Breast epithelium (tissue), 3 donors: ENCODE data around the gene ERAL1.

Experiments
- POLR2AphosphoS5 ChIP-seq, 3 donors: sonication (generic); formaldehyde crosslinking; IDR thresholded peaks; one replicate each; pipeline ENCODE4 v1.6.1; 2017; ENCODE audit warnings: antibody characterized with exemption in 3 of 3
- TF ChIP-seq, protein P1 (sequence below), 3 donors: fragments of 450-650 bp; IDR thresholded peaks; one replicate each; pipeline ENCODE4 v1.5.1; 2016 to 2017; ENCODE audit warnings: antibody characterized with exemption in 3 of 3, mild to moderate bottlenecking in 3 of 3, moderate library complexity in 3 of 3

DNA sequence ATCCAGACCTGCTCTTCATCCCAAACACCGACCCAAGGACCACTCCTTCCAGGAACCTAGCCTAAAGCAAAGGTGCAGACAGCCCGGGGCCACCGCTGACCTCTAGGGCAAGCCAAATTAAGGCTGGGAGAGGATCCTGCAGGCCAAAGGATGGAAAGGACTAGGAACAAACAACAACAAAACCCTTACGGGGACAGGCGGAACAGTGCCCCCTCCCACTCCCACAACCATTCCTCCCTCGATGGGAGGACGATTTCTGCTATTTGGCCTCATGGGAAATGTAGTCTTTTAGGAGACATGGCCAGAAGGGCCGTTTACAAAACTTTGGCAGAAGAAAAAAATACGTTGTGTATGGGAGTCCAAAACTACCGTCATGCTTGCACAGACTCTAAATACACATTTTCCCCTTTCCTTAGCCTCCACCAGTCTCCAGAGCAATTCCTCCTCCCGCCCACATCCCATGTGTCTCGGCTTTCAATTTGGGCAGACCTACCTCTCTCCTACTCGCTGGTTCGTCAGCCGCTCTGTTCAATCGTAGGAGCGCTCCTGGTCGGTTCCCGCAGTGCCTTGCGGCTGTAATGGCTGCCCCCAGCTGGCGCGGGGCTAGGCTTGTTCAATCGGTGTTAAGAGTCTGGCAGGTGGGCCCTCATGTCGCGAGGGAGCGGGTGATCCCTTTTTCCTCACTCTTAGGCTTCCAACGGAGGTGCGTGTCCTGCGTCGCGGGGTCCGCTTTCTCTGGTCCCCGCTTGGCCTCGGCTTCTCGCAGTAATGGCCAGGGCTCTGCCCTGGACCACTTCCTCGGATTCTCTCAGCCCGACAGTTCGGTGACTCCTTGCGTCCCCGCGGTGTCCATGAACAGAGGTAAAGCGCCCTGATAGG is at the start of gene ERAL1:
- TF ChIP-seq, protein P1, sequence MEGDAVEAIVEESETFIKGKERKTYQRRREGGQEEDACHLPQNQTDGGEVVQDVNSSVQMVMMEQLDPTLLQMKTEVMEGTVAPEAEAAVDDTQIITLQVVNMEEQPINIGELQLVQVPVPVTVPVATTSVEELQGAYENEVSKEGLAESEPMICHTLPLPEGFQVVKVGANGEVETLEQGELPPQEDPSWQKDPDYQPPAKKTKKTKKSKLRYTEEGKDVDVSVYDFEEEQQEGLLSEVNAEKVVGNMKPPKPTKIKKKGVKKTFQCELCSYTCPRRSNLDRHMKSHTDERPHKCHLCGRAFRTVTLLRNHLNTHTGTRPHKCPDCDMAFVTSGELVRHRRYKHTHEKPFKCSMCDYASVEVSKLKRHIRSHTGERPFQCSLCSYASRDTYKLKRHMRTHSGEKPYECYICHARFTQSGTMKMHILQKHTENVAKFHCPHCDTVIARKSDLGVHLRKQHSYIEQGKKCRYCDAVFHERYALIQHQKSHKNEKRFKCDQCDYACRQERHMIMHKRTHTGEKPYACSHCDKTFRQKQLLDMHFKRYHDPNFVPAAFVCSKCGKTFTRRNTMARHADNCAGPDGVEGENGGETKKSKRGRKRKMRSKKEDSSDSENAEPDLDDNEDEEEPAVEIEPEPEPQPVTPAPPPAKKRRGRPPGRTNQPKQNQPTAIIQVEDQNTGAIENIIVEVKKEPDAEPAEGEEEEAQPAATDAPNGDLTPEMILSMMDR (IDR thresholded peaks at IDR 0.05), result peak in 1 of 3 donors; percentile 7
- peak; percentile 19 to 83 (median 61) for TF ChIP-seq POLR2AphosphoS5 (IDR thresholded peaks at IDR 0.05)
